GM19324 (cell line): Measurements from ENCODE around the gene TYRO3.
"Not testable (repeated sequence)": the region's sequence is repeated elsewhere in the genome, so short reads cannot be mapped to it uniquely, and the experiment has no call there.

ENCODE experiments used
- ATAC-seq: cut with Tn5 transposase; IDR thresholded peaks from one replicate; pipeline ENCODE4 v1.9.1; 2021; ENCODE audit warnings: mild to moderate bottlenecking, moderate library complexity; ENCODE audit not compliant: unreplicated experiment, low FRiP score

The TYRO3 gene

DNA sequence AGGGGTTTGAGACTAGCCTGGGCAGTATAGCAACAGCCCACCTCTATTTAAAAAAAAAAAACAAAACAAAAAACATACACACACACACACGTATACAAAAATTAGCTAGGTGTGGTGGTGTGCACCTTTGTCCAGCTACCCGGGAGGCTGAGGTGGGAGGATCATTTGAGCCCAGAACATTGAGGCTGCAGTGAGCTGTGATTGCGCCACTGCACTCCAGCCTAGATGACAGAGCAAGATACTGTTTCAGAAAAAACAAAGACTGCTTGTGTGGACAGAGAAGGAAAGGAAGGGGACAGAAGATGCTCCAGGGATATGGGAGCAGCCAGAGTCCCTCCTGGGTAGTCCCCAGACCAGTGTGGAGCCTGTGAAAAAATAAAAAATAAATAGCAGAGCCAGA is 12.9 kb downstream of the TYRO3 start:
- no peak for ATAC-seq

DNA sequence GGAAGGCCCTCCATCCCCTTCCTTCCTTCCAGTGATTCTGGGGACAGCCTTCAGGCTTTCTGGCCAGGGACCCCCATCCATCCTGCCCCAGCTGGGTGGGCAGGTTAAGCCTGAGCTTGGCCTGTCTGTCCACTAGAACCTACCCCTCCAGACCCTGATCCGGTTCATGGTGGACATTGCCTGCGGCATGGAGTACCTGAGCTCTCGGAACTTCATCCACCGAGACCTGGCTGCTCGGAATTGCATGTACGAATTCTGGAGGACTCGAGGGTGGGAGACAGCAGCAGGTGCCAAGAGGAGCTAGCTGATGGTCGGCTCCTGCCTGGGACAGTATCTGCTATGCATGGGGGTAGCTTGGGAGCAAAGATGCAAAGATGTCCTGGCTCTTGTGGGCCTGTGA is 13.9 kb downstream of the TYRO3 start:
- ATAC-seq: no peak

DNA sequence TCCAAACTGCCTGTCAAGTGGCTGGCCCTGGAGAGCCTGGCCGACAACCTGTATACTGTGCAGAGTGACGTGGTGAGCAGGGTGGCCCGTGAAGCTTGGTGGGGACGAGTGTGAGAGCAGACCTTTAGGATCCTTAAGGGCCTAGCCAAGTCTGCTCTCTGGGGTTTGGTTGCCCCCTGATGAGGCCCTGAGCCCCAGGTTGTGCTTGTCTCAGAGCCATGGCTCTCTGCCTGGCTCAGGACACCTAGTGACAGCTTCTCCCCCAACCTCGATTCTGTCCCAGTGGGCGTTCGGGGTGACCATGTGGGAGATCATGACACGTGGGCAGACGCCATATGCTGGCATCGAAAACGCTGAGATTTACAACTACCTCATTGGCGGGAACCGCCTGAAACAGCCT is 14.4 kb downstream of the TYRO3 start:
- ATAC-seq: no peak

DNA sequence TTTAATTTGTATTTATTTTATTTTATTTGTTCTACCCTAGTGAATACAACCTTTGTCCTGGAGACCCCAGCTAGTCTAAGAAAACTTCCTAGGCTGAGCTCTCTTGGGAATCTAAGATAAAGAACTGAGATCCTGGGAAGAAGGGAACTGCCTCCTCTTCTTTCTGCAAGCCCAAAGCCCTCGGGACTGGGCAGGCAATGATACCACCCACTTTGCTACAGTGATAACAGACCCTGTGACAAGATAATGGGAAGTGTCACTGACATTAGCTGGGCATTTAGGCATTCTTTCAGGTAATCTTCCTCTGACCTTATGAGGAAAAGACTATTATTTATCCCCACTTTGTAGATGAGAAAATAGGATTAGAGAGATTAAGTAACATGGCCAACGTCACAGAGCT is 15.1 kb downstream of the TYRO3 start:
- ATAC-seq: no peak

DNA sequence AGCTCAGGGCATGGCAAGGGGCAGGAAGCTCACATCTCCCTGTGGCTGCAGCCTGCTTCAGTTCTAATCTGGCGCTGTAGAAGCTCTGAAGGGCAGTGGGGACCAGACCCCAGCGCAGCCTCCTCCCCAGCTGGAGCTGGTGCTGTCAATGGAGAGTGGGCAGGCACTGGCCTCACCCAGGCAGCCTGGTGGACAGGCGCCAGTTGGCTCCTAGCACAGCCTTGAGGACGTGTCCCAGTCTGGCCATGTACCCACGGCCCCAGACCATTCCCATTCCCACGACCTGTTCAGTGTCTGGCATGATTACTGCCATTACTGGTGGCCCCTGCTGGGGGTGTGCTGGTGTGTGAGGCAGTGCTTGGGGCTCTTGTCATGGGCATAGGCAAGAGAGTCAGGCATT is 16.3 kb downstream of the TYRO3 start:
- ATAC-seq: no peak

DNA sequence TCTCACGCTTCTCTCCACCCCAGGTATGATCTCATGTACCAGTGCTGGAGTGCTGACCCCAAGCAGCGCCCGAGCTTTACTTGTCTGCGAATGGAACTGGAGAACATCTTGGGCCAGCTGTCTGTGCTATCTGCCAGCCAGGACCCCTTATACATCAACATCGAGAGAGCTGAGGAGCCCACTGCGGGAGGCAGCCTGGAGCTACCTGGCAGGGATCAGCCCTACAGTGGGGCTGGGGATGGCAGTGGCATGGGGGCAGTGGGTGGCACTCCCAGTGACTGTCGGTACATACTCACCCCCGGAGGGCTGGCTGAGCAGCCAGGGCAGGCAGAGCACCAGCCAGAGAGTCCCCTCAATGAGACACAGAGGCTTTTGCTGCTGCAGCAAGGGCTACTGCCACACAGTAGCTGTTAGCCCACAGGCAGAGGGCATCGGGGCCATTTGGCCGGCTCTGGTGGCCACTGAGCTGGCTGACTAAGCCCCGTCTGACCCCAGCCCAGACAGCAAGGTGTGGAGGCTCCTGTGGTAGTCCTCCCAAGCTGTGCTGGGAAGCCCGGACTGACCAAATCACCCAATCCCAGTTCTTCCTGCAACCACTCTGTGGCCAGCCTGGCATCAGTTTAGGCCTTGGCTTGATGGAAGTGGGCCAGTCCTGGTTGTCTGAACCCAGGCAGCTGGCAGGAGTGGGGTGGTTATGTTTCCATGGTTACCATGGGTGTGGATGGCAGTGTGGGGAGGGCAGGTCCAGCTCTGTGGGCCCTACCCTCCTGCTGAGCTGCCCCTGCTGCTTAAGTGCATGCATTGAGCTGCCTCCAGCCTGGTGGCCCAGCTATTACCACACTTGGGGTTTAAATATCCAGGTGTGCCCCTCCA is 19.1 kb downstream of the TYRO3 start:
- no peak for ATAC-seq

DNA sequence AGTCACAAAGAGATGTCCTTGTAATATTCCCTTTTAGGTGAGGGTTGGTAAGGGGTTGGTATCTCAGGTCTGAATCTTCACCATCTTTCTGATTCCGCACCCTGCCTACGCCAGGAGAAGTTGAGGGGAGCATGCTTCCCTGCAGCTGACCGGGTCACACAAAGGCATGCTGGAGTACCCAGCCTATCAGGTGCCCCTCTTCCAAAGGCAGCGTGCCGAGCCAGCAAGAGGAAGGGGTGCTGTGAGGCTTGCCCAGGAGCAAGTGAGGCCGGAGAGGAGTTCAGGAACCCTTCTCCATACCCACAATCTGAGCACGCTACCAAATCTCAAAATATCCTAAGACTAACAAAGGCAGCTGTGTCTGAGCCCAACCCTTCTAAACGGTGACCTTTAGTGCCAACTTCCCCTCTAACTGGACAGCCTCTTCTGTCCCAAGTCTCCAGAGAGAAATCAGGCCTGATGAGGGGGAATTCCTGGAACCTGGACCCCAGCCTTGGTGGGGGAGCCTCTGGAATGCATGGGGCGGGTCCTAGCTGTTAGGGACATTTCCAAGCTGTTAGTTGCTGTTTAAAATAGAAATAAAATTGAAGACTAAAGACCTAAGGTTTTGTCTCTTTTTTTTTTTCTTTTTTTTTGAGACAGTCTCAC is 19.8 kb downstream of the TYRO3 start:
- ATAC-seq: no peak

DNA sequence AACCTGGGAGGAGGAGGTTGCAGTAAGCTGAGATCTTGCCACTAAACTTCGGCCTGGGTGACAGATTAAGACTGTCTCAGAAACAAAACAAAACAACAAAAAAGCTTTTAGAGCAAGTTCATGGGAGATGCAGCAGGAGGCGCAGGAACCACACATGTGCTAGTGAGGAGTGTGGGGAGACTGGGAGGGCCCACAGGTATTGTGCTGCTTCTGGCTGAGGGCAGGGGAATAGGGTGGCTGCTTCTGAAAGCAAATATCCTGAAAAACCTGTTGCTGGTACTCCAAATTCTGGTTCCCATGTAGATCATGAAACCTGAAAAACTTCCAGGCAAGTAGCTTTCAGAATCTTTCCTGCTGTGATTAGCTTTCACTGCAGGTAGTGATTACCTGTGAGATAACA is 22.1 kb downstream of the TYRO3 start:
- ATAC-seq: no peak

DNA sequence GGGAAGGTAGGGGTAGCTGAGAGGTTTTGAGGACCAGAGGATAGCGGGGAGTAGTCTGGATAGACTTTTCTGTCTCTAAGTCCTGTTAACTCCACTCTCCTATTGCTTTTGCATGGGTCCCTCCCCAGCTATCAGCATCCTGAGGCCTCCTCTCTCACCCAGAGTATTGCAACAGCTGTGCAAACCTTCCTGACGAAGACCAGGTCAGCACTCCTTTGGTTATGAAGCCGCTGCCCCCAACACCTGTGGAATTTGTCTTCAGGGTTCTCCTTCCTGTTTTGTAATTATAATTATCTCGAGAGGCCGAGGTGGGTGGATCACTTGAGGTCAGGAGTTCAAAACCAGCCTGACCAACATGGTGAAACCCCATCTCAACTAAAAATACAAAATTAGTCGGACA is 24.8 kb downstream of the TYRO3 start:
- ATAC-seq: no peak

DNA sequence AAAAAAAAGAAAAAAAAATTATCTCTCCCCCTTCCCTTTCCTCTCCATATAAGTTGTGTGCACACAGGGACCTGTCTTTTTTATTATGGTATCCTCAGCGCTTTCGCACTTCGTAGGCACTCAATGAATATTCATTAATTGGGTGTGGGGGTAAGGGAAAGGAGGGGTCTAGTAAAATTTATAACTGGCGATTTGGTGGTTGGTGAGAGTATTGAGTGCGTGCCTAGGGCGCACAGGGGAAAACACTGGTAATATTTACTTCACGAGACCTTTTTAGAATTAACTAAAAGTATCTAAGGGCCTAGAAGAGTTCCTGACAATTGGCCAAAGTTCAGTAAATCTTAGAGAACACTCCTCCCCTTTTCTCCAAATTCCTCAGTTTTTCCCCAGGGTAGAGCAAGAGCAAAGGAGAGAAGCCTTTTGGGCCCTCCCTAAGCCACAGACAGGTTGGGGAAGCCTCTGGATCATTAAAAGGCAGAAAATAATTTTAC is 25.7 kb downstream of the TYRO3 start:
- ATAC-seq: no peak

DNA sequence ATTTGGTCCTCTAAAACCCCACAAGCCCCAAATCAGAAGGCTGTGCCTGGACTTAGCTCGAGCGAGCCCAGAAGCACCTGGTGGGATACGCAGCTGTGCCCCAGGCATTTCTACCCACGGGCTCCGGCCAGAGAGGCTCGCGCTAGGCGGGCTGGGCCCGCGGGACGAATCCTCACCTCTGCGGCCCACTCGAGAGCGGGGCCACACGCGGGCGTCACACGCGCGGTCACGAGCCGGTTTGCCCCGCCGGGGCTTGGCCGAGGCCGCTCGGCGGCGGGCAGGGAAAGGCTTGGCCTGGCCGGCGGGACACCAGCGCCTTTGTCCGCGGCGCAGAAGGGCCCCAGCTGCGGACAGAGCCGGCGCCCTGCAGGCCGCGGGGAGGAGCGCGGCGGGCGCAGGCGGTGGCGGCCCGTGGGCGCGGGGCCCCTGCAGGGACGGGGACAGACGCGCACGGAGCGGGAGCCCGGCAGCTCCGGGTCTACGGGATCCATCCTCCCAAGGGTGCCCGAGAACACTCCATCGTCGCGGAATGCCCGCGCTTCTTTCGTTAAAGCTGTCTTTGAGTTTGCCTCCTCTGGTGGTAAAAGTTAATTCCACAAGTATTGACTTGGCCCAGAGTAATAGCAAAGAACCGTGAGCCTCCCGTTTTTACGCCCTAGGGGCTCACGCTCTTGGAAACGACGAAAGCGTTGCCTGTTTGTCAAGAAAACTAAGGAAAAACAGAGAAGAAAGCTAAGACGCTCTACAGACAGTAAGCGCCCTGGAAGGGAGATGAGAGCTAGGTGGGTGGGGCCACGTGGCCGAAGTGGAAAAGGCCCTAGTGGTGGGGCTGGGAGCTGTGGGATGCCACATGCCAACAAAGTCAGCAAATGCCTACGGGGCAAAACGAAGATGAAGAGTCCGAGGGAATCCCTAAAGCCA is 26.4 kb downstream of the TYRO3 start:
- ATAC-seq: no peak

DNA sequence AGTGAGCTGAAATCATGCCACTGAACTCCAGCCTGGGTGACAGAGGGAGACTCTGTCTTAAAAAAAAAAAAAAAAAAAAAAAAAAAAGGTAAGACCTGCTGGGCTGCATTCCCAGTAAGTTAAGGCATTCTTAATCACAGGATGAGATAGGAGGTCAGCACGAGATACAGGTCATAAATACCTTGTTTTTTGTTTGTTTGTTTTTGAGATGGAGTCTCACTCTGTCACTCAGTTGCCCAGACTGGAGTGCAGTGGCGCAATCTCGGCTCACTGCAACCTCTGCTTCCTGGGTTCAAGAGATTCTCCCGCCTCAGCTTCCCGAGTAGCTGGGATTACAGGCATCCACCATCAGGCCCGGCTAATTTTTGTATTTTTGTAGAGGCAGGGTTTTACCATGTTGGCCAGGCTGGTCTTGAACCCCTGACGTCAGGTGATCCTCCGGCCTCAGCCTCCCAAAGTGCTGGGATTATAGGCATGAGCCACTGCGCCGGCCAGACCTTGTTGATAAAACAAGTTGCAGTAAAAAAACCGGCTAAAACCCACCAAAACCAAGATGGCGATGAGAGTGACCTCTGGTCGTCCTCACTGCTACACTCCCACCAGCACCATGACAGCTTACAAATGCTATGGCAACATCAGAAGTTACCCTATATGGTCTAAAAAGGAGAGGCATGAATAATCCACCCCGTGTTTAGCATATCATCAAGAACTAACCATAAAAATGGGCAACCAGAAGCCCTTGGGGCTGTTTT is 27.7 kb downstream of the TYRO3 start:
- not testable (repeated sequence) for ATAC-seq

DNA sequence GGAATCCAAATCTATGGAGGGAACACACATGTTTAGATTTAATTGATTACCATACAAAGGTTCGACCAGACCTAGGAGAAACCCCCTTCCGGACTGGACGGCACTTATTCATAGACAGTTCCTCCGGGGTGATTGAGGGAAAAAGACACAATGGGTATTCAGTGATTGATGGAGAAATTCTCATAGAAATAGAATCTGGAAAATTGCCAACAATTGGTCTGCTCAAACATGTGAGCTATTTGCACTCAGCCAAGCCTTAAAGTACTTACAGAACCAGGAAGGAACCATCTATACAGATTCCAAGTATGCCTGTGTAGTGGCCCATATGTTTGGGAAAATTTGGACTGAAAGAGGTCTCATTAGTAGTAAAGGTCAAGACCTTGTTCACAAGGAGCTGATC is 30.0 kb downstream of the TYRO3 start:
- not testable (repeated sequence) for ATAC-seq

DNA sequence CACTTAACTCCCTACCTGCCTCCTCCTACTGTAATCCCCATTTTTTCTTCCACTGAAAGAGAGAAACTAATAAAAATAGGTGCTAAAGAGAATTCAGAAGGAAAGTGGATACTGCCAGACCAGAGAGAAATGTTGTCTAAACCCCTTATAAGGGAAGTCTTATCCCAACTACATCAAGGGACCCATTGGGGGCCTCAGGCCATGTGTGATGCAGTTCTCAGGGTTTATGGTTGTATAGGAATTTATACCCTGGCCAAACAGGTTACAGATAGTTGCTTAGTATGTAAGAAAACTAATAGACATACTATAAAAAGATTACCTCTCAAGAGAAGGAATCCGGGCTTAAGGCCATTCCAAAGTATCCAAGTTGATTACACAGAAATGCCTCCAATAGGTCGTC is 30.6 kb downstream of the TYRO3 start:
- not testable (repeated sequence) for ATAC-seq

DNA sequence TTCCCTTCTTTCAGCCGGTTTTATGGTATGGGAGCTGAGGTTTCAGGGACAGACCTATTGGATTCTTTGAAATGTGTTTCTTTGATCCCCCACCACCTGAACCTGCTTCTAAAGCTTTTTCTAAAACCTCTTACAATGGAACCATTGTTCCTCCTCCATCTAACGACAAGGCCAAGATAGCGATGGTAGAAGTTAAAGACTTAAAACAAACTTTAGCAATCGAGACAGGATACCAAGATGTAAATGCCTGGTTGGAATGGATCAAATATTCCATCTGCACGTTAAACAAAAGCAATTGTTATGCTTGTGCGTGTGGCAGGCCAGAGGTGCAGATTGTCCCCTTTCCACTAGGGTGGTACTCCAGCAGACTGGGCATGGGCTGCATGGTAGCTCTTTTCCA is 32.2 kb downstream of the TYRO3 start:
- not testable (repeated sequence) for ATAC-seq

DNA sequence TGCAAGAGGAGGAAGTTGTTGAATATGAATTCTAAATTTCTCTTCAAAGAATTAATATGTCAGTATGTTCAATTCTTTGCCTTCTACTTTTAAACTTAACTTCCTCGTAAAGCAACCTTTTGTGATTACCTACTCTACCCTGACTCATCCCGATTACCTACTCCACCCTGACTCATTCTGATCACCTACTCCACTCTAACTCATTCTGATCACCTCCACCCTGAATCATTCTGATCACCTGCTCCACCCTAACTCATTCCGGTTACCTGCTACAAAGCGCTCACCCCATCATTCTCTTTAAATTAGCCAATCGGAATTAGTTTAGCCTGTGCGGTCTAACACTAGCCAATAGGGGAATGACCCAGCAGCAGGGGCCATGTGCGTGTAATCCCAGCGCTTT is 33.7 kb downstream of the TYRO3 start:
- not testable (repeated sequence) for ATAC-seq

DNA sequence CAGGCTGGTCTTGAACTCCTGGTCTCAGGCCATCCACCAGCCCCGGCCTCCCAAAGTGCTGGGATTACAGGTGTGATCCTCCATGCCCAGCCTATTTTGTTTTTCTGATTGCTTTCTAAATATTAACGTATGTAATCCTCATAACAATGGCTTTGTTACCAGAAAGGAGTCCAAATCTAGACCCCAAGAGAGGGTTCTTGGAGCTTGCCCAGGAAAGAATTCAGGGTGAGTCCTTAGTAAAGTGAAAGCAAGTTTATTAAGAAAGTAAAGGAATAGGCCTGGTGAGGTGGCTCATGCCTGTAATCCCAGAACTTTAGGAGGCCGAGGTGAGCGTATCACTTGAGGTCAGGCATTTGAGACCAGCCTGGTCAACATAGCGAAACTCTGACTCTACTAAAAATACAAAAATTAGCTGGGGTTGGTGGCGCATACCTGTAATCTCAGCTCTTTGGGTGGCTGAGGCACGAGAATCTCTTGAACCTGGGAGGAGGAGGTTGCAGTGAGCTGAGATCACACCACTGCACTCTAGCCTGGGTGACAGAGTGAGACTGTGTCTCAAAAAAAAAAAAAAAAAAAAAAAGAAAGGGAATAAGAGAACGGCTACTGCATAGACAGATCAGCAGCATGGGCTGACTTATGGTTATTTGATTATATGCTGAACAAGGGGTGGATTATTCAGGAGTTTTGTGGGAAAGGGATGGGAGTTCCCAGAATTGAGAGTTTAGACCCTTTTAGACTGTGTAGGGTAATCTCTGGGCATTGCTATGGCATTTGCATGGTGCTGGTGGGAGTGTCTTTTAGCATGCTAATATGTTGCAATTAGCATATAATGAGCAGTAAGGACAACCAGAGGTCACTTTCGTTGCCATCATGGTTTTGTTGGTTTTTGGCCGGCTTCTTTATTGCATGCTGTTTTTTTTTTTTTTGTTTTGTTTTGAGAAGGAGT is 36.1 kb downstream of the TYRO3 start:
- no peak for ATAC-seq

DNA sequence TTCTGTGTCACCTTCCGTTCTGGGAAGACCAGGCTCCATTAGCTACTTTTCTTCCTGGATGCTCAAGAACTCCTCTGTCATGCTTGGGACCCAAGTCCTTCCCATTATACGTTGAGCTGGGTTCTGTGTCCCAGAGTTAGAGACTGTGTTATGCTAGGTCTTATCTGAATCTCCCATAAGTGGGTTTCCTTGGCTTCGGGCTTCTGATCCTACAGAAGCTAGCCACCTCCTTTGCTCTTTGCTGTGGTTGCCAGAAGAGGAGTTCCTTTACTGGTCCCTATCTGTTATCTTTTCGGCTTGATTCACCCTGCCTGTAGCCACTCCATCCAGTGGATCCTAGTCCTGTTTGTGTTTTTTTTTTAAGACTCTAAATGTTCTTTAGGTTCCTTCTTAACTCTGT is 38.0 kb downstream of the TYRO3 start:
- ATAC-seq: no peak

DNA sequence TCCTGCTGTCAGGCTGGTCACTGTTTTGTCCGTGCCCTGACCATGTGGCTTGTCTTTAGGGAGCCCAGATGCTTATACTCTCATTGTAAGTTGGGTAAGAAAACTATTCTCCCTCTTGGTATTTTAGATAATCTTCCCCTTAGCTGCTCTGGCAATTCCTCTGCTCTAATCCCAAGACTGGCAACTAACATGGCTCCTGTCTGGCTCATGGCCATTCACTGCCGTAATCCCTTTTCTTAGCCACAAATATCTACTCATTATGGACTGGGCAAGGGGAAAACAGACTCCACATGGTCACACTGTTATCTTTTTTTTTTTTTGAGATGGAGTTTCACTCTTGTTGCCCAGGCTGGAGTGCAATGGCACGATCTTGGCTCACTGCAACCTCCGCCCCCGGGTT is 38.8 kb downstream of the TYRO3 start:
- no peak for ATAC-seq
